Omental fat pad (tissue), 4 donors: ENCODE measurements around the gene ADGRD1. TPM values are rescaled to one million over a fixed set of nuclear protein-coding genes. Genes with fewer than 3 reads are reported as not detected.

Source experiments
- ATAC-seq: fragments of 150-250 bp; one replicate; pipeline ENCODE4 v1.9.1; 2016; ENCODE audit warnings: mild to moderate bottlenecking, moderate library complexity; ENCODE audit not compliant: low FRiP score
- DNase-seq: peaks from one replicate; pipeline ENCODE4 v3.0.0-alpha.2; 2019; ENCODE audit warnings: low spot score
- CTCF ChIP-seq, 3 donors: fragments of 450-650 bp; IDR thresholded peaks; one replicate each; pipeline ENCODE4 v1.5.1; 2016 to 2017; ENCODE audit warnings: antibody characterized with exemption in 3 of 3, mild to moderate bottlenecking in 3 of 3, moderate library complexity in 2 of 3
- total RNA-seq, 4 donors: library from RNA; depleted of rRNA; stranded (reverse); fragments of >200 nt; gene quantifications; one replicate each; pipeline ENCODE4 v1.1.0, GENCODE V29; 2016

ADGRD1 gene
- total RNA-seq, 4 donors from 2014 or later: 34.3 to 98.6 (median 52.4) TPM

GRCh38 chr12:131133015-131133905, 179.6 kb downstream of the ADGRD1 start:
- ATAC-seq (peak; percentile 49), DNase-seq (no peak)
- no peak for TF ChIP-seq CTCF (IDR thresholded peaks at IDR 0.05)

GRCh38 chr12:131133994-131134393, 180.3 kb downstream of the ADGRD1 start:
- no peak for TF ChIP-seq CTCF (IDR thresholded peaks at IDR 0.05)
- DNase-seq (no peak), ATAC-seq (no peak)

- DNase-seq (no peak), ATAC-seq (no peak)
- no peak for TF ChIP-seq CTCF (IDR thresholded peaks at IDR 0.05)
Measured at GRCh38 chr12:131134523-131135310, 181.0 kb downstream of the ADGRD1 start.

- no peak for TF ChIP-seq CTCF (IDR thresholded peaks at IDR 0.05)
- no peak for ATAC-seq
- DNase-seq: no peak
Measured at GRCh38 chr12:131135311-131135785, 181.6 kb downstream of the ADGRD1 start.

GRCh38 chr12:131135786-131136538, 182.3 kb downstream of the ADGRD1 start:
- DNase-seq: no peak
- no peak for ATAC-seq
- TF ChIP-seq CTCF (IDR thresholded peaks at IDR 0.05): no peak

- DNase-seq (no peak), ATAC-seq (no peak)
- no peak for TF ChIP-seq CTCF (IDR thresholded peaks at IDR 0.05)
Measured at GRCh38 chr12:131136539-131136872, 182.8 kb downstream of the ADGRD1 start.
